Panc1 (cell line): ENCODE results near the gene ABCA1. TPM values are rescaled to one million over a fixed set of nuclear protein-coding genes. Genes with fewer than 3 reads are reported as not detected.
"Not testable (repeated sequence)": the region's sequence is repeated elsewhere in the genome, so short reads cannot be mapped to it uniquely, and the experiment has no call there.

Experiments used
- ATAC-seq: fragments of 200-7000 bp; cut with Tn5 transposase; 2 replicates; pipeline ENCODE4 v1.9.1; 2020; ENCODE audit warnings: mild to moderate bottlenecking, moderate library complexity
- BruUV-seq: library from RNA; stranded (reverse); fragments of 400-500 nt; replicated peaks from 2 replicates; lab custom pipeline; 2021; lab: Mats Ljungman, UMichigan
- CTCF ChIA-PET: fragments of 300-600 bp; sonication (Branson Sonifier 250); formaldehyde crosslinking; loops from one replicate; lab custom pipeline; 2022; ENCODE audit warnings: antibody characterized with exemption; lab: Charles Lee
- POLR2A ChIA-PET: fragments of 300-600 bp; sonication (Branson Sonifier 250); formaldehyde crosslinking; loops from one replicate; lab custom pipeline; 2022; ENCODE audit warnings: antibody characterized with exemption; lab: Charles Lee
- DNase-seq: peaks from one replicate; pipeline ENCODE4 v3.0.0-alpha.2; 2010; ENCODE audit warnings: low read depth, low spot score
- H3K27ac ChIP-seq: 2 replicates; pipeline ENCODE4 v1.5.1; 2011; ENCODE audit warnings: mild to moderate bottlenecking, low read length, inconsistent platforms
- H3K27me3 ChIP-seq: fragments of 200-500 bp; sonication (Bioruptor generic); 2 replicates; pipeline ENCODE4 v1.6.0; 2014; ENCODE audit warnings: low read length, inconsistent platforms; ENCODE audit not compliant: control insufficient read depth, insufficient read depth
- H3K36me3 ChIP-seq: fragments of 200-500 bp; sonication (Bioruptor generic); 2 replicates; pipeline ENCODE4 v1.5.1; 2014; ENCODE audit warnings: inconsistent platforms, mild to moderate bottlenecking, low read length, moderate library complexity; ENCODE audit not compliant: control insufficient read depth, insufficient read depth
- H3K4me1 ChIP-seq: 2 replicates; pipeline ENCODE4 v1.5.1; 2011; ENCODE audit warnings: inconsistent platforms, mild to moderate bottlenecking, low read length, moderate library complexity; ENCODE audit not compliant: control insufficient read depth, insufficient read depth
- H3K4me3 ChIP-seq, 2 experiments: 2 replicates each; pipeline ENCODE4 v1.5.1; 2011 to 2012; ENCODE audit warnings: low read depth in 2 of 2, low read length in 2 of 2, mild to moderate bottlenecking in 2 of 2, inconsistent platforms in 1 of 2, moderate library complexity in 1 of 2
- H3K9me3 ChIP-seq: fragments of 200-500 bp; sonication (Bioruptor generic); 2 replicates; pipeline ENCODE4 v1.5.1; 2014; ENCODE audit warnings: low read depth, mild to moderate bottlenecking, inconsistent platforms, low read length, moderate library complexity; ENCODE audit not compliant: control insufficient read depth, insufficient read depth
- CTCF ChIP-seq: fragments of 450-650 bp; IDR thresholded peaks from 2 replicates; pipeline ENCODE4 v1.5.1; 2017; ENCODE audit warnings: mild to moderate bottlenecking
- POLR2AphosphoS5 ChIP-seq: IDR thresholded peaks from 2 replicates; pipeline ENCODE4 v1.6.1; 2012; ENCODE audit warnings: mild to moderate bottlenecking, low read depth, low read length, moderate library complexity
- REST ChIP-seq, 2 experiments: IDR thresholded peaks; 2 replicates each; pipeline ENCODE4 v1.6.1; 2011 to 2012; ENCODE audit warnings: low read depth in 2 of 2, control low read depth in 1 of 2, low read length in 1 of 2, mild to moderate bottlenecking in 1 of 2, moderate library complexity in 1 of 2; ENCODE audit not compliant: insufficient read depth in 1 of 2
- SIN3A ChIP-seq: IDR thresholded peaks from 2 replicates; pipeline ENCODE4 v1.6.1; 2012; ENCODE audit warnings: low read depth, mild to moderate bottlenecking, low read length, moderate library complexity, borderline replicate concordance; ENCODE audit not compliant: insufficient read depth
- TCF7L2 ChIP-seq: IDR thresholded peaks from 2 replicates; pipeline ENCODE4 v1.6.1; 2011; ENCODE audit warnings: mild to moderate bottlenecking, low read depth, low read length, inconsistent platforms
- in situ Hi-C: cut with HindIII; loops from 2 replicates; pipeline ENCODE4 v1.10.0; 2016; ENCODE audit warnings: low sequenced_read_pairs, low pct_unique_long_range_greater_than_20kb
- intact Hi-C: fragments of 100-400 bp; cut with micrococcal nuclease; formaldehyde crosslinking; loops from one replicate; pipeline ENCODE4 v1.10.0; 2022; ENCODE audit not compliant: unreplicated experiment
- total RNA-seq: library from RNA; stranded (reverse); gene quantifications from one replicate; pipeline ENCODE4 v1.2.1, GENCODE V29; 2021; ENCODE audit not compliant: unreplicated experiment

ABCA1 gene
- total RNA-seq, 1 experiment from 2014 or later = 2.6 TPM

GRCh38 chr9:104941597-104941996, 13.6 kb upstream of the ABCA1 start:
- no peaks in the 10 kb centered on the region for H3K36me3 ChIP-seq
- no peaks in the 10 kb centered on the region for H3K27me3 ChIP-seq
- POLR2A ChIA-PET = no interaction called here

GRCh38 chr9:104936291-104936690, 8.3 kb upstream of the ABCA1 start:
- Histone ChIP-seq H3K4me1 (no peaks in the 10 kb centered on the region), H3K36me3 (no peaks in the 10 kb centered on the region), H3K27ac (no peak overlapping the region), H3K9me3 (no peaks in the 10 kb centered on the region), H3K4me3 (no peak overlapping the region), H3K27me3 (no peaks in the 10 kb centered on the region)
- in situ Hi-C loops = no loop called here
- intact Hi-C loops = no loop called here
- ChIA-PET CTCF (no interaction called here), POLR2A (no interaction called here)
- DNase-seq = no peak
- no TSS peak for BruUV-seq
- ATAC-seq = no peak
- TF ChIP-seq SIN3A = no peak
- TF ChIP-seq POLR2AphosphoS5 = no peak
- no peak for TF ChIP-seq CTCF
- no peak for TF ChIP-seq REST (IDR thresholded peaks at IDR 0.05; ENCODE audit: insufficient read depth in 1 of 2, low read depth in 2 of 2, low read length in 1 of 2)
- no peak for TF ChIP-seq TCF7L2

More at GRCh38 chr9:104941597-104941996, 13.6 kb upstream of the ABCA1 start:
- TF ChIP-seq CTCF (no peak), REST (IDR thresholded peaks at IDR 0.05; ENCODE audit: insufficient read depth in 1 of 2, low read depth in 2 of 2, low read length in 1 of 2) (no peak)
- ATAC-seq = no peak
- no peak for DNase-seq
- intact Hi-C loops = no loop called here
- Histone ChIP-seq H3K9me3 (no peaks in the 10 kb centered on the region), H3K4me1 (no peaks in the 10 kb centered on the region), H3K27ac (no peak overlapping the region), H3K4me3 (no peak overlapping the region)
- in situ Hi-C loops = no loop called here
- CTCF ChIA-PET = no interaction called here
- no TSS peak for BruUV-seq

GRCh38 chr9:104935501-104935810, 7.5 kb upstream of the ABCA1 start:
- ATAC-seq, H3K27ac ChIP-seq, H3K4me1 ChIP-seq, intact Hi-C loops, in situ Hi-C loops, H3K9me3 ChIP-seq, BruUV-seq, H3K4me3 ChIP-seq, CTCF ChIA-PET, H3K36me3 ChIP-seq, POLR2A ChIA-PET, DNase-seq, H3K27me3 ChIP-seq: not testable (repeated sequence)
